Glomerular visceral epithelial cell (primary cell): ENCODE data around the gene EFCAB9.

Source experiments
- DNase-seq: peaks from one replicate; pipeline ENCODE4 v3.0.0-alpha.2; 2016; ENCODE audit errors: extremely low spot score

The EFCAB9 gene

GRCh38 chr5:172165465-172165864 lies 28.5 kb upstream of the EFCAB9 start:
- no peak for DNase-seq

DNA sequence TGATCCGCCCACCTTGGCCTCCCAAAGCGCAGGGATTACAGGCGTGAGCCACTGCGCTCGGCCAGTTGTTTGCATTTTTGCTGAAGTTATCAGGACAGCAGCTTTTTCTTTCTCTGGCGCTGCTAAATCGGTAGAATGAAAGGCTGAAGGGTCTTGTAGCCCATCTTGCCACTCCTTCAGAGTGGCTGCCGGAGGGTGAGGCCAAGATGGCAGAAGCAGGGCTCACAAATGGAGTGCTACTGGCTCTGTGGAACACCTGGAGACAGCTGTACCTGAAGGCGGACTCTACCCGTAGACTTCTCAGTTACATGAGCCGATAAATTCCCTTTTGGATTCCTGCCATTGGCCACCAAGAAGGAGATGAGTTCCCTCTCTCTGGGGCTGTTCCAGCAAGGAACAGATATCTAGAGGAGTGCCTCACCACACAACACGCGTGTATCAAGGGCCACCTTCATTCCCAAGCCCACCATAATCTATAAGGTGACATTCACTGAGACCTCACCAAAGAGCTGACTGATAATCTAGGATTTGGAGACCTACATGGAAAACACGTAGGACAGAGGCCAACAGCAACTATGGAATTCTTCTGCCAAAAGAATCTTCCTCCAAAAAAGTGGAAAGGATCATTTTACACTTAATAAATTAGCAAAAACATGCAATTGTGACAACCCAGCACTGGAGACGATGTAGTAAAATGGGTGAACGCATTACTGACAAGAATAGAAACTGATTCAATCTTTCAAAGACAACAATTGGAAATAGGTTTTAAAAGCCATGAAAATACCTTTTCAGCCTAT lies 27.7 kb upstream of the EFCAB9 start:
- DNase-seq, result no peak

DNA sequence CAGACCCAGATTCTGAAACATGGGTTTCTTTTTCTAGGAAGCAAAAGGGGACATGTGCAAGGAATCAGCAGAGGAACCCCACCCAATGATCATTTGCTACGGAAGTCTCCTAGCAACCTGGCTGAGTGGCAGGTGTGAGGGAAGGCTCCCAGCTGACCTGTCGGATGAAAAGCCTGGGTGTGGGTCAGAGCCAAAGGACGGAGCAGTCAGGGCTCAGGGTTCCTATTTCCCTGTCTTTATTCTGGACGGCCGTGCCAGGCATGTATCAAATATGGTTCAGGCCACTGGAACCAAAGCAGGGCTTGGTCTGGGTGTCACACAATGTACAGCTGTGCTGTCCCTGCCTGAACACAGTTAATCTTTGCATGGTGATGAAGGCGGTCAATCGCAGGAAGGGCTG lies 26.1 kb upstream of the EFCAB9 start:
- DNase-seq, result no peak

GRCh38 chr5:172168311-172168710 lies 25.7 kb upstream of the EFCAB9 start:
- DNase-seq, result no peak

- no peak for DNase-seq
These were observed 24.8 kb upstream of the EFCAB9 start for GRCh38 chr5:172169216-172169615.

DNA sequence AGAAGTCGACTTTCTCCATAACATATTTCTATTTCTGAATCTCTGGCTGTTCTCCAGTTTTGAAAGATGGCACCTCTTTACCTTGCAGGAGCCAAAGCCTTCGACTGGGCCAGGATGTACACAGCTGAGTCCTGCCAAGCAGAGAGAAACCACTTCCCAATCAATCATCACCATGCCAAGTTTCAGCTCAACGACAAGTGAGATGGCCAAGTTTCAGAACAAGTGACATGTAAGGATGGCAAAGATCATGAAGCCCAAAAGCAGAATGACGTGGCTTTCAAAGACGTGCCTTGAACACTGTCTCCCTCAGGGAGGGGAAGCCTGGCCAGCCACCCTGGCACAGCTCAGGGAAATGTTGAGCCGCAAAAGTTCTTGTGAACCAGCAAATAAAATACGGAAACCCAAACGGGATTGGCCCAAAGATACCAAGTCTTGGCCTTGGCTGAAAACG lies 23.7 kb upstream of the EFCAB9 start:
- no peak for DNase-seq

GRCh38 chr5:172171118-172171517 lies 22.9 kb upstream of the EFCAB9 start:
- DNase-seq, result no peak

GRCh38 chr5:172172912-172173563 lies 20.9 kb upstream of the EFCAB9 start:
- DNase-seq, result no peak

DNA sequence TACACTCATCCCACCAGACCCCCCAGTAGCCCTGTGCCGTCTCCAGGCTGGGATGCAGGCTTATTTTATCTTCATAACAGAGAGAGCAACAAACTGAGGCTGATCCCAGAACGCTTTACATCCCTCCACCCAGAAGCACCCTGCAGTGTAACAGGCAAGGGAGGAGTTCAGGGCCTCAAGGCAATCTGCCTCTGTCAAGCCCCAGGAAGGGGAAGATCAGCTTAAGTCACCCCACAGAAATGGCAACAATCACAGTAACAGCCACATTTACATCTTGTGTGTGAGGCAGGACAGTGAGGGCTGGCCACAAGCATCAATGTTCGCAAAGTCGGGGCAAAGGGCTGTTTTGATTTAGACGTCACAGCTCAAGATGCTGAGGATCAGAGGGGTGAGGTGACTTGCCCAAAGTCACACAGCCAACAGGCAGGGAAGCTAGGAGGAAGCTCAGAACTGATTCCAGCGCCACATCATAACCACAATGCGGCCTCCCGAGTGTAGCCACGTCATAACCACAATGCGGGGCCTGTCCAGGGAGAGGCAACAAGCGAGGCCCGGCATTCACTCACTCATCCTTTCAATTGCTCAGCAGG lies 20.3 kb upstream of the EFCAB9 start:
- DNase-seq, result peak; percentile 87

GRCh38 chr5:172175263-172175719 lies 18.7 kb upstream of the EFCAB9 start:
- peak; percentile 58 for DNase-seq

DNA sequence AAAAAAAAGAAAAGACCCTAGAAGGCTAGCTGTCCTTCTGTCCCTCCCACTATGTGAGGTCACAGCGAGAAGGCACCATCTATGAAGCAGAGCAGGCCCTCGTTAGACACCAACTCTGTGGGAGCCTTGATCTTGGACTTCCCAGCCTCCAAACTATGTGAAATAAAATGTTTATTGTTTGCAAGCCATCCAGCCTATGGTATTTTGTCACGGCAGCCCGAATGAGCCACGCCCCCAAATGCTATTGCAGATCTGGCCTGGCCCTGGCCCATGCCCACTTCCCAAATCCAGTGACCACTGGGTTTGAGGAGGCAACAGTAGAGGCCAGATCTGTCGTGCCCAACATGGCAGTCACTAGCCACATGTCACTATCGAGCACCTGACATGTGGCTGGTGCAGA lies 16.8 kb upstream of the EFCAB9 start:
- no peak for DNase-seq

DNA sequence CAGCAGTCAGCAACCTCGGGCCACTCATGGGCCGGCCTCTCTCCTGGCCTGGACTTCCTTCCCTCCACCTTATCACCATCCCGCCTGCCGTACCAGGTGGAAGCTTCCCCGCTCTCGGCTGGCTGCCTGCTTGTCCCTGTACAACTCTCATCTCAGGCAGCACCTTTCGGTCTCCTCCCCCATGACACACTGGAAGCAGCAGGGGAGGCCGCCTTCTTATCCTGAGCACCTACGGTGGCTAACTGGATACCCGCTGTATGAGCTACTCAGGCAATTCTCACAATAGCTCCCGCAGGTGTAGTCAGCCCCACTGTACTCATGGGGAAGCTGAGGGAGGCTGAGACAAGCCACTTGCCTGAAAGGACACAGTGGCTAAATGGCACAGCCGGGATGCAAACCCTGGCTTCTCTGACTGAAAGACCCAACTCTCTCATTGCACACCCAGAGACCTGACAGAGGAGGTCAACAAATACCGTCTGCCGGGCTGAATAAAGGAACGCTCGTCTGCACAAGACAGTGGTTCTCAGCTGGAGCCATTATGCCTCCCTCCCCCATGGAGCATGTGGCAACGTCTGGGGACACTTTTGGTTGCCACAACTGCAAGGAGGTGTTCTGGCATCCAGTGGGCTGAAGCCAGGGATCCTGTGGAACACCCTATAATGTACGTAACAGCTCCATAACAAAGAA lies 15.5 kb upstream of the EFCAB9 start:
- peak; percentile 25 for DNase-seq

DNA sequence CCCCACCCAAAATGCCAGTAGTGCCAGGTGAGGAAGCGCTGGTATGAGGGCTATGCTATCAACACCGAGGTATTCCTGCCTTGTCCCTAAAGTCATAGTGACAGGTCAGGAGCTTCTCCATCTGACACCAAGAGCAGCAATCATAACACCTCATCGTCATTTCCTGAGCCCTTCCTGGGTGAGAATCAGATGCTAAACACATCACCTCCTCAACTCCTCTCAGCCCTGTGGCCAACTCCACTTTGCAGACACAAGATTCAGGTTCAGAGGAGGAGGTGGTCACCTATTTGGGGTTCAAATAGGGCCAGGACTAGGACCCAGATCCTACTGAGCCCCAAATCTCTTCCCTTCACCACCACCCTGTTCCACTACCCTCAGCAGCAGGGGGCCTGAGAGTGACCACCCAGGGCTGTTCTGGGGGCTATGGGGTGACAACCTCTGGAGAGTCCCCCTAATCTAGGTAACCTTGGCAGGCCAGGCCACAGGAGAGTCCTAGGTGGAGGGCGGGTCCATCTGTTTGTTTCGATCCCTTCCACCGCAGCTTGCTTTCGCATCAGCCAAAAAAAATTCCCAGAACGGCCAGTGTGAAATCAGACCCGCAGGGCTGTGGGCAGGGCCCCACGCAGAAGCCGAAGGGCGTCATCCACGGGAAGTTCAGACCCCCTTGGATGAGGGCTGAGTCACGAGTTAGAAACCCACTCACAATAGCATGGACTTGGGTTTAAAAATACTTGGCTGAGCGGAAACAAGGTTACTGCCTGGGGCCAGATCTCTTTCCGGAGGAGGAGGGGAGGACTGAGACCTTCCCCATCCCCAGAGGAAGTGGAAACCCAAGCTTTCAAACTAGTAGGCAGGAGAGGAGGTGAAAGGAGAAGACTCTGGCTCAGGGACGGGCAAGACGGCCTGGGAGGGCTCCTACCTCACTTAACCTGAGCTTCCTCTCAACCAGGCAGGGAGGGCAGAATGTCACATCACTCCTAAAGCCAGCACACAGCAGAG lies 14.7 kb upstream of the EFCAB9 start:
- DNase-seq, result no peak

DNA sequence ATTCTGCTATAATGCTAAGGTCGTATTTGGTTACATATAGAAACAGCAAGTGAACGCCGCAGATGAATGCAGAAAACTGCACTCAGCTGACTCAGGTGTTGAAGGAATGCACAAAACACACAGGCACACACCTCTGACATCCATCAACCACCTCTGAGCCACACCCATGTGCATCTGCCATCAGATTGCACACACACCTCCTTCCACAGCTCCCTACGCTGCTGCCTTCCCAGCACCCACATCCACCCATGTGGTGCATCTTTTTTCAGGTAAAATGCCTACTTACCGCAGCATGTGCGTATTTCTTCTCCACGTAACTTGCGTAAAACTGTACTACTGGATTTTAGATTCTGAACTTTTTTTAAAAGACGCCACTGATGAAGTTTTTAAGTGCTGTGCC lies 13.0 kb upstream of the EFCAB9 start:
- no peak for DNase-seq

DNA sequence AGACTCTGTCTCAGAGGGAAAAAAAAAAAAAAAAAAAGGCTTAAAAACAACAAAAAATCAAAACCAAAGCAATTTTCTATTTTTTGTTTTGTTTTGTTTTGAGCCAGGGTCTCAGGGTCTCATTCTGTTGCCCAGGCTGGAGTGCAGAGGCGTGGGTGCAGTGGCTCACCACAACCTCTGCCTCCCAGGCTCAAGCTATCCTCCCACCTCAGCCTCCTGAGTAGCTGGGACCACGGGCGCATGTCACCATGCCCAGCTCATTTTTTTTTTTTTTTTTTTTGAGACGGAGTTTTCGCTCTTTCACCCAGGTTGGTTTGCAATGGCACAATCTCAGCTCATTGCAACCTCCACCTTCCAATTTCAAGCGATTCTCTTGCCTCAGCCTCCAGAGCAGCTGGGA lies 11.7 kb upstream of the EFCAB9 start:
- DNase-seq, result no peak

- no peak for DNase-seq
These were observed 10.1 kb upstream of the EFCAB9 start for GRCh38 chr5:172183881-172184280.

DNA sequence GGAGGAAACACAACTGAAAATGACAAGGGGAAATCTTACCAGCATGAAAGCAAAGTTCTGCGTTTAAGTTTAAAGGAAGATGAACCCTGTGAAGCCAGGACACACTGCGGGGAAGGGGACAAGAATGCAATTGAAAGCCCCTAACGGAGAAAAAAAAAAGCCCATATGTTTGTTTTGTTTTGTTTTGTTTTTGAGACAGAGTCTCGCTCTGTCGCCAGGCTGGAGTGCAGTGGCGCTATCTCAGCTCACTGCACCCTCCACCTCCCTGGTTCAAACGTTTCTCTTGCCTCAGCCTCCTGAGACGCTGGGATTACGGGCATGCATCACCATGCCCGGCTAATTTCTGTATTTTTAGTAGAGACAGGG lies 8.9 kb upstream of the EFCAB9 start:
- no peak for DNase-seq

- no peak for DNase-seq
These were observed 7.8 kb upstream of the EFCAB9 start for GRCh38 chr5:172186114-172186695.

GRCh38 chr5:172187118-172188032 lies 6.6 kb upstream of the EFCAB9 start:
- peak; percentile 75 for DNase-seq
